ENCODE data around the gene KDM5B. TPM values are rescaled to one million over a fixed set of nuclear protein-coding genes. Genes with fewer than 3 reads are reported as not detected.

The KDM5B gene
- total RNA-seq, 1 donor from 2014 or later: 93.4 TPM

DNA sequence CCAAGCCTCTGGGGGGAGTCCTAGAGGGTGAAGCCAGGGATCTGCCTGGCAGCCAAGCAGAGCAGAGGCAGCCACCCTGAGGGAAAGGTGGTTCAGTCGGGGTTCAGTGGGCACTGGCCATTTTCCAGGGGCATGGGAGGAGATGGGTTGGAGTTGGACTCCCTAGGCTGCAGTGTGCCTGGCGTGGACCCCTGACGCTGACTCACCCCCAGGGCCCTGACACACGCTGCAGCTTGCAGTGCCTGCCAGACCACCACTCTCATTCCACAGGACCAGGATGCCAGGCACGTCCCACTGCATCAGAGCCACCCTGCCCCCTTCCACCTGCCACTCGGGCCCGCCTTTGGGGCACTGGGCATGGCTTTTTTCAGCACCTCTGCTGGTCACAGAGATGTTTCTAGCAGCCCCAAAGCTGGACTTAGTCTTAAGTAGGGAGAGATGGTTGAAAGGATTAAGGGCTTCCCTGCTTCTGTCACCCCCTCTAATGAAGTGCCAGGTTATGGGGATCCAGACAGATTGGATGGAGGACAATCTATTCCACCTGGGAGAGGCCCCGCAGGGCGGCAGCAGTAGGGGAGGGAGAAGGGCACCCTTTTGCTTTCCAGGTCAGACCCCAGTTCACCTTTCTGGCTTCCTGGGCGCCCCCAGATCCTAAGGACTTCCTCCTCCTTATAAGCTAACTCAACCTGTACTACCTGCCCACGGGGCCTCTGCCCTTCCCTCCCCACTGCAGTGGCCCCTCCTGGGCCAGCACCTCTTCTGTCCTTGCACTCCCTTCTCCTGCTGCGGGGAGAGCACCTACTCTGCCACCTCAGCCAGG is 99.6 kb downstream of the KDM5B start:
- Histone ChIP-seq H3K36me3 (ENCODE audit: control insufficient read depth in 3 of 3, insufficient read depth in 3 of 3, low read length in 3 of 3) (no peaks in the 10 kb centered on the region), H3K9ac (ENCODE audit: low read depth in 1 of 3, low read length in 3 of 3) (no peak overlapping the region), H3K9me3 (ENCODE audit: control insufficient read depth in 3 of 3, low read length in 3 of 3) (no peaks in the 10 kb centered on the region), H3K4me1 (ENCODE audit: control insufficient read depth in 3 of 3, insufficient read depth in 3 of 3, low read length in 3 of 3) (peaks cover 4 to 6% (median 5%) of the 10 kb centered on the region in 3 donors), H3K4me3 (ENCODE audit: low read length in 3 of 3) (no peak overlapping the region), H3K27ac (ENCODE audit: low read depth, low read length) (no peak overlapping the region), H3K27me3 (ENCODE audit: control insufficient read depth in 3 of 3, insufficient read depth in 3 of 3, low read length in 3 of 3) (peaks cover 76 to 81% (median 80%) of the 10 kb centered on the region in 3 donors)

GRCh38 chr1:202706851-202707250 is 101.4 kb downstream of the KDM5B start:
- peaks cover 75 to 93% (median 86%) of the 10 kb centered on the region in 3 donors for H3K27me3 ChIP-seq (ENCODE audit: control insufficient read depth in 3 of 3, insufficient read depth in 3 of 3, low read length in 3 of 3)
- no peak overlapping the region for H3K27ac ChIP-seq (ENCODE audit: low read depth, low read length)
- H3K36me3 ChIP-seq (ENCODE audit: control insufficient read depth in 3 of 3, insufficient read depth in 3 of 3, low read length in 3 of 3): no peaks in the 10 kb centered on the region

GRCh38 chr1:202704601-202705000 is 103.6 kb downstream of the KDM5B start:
- Histone ChIP-seq H3K27me3 (ENCODE audit: control insufficient read depth in 3 of 3, insufficient read depth in 3 of 3, low read length in 3 of 3) (peaks cover 59 to 73% (median 64%) of the 10 kb centered on the region in 3 donors), H3K4me3 (ENCODE audit: low read length in 3 of 3) (no peak overlapping the region), H3K9me3 (ENCODE audit: control insufficient read depth in 3 of 3, low read length in 3 of 3) (no peaks in the 10 kb centered on the region), H3K9ac (ENCODE audit: low read depth in 1 of 3, low read length in 3 of 3) (no peak overlapping the region), H3K4me1 (ENCODE audit: control insufficient read depth in 3 of 3, insufficient read depth in 3 of 3, low read length in 3 of 3) (no peaks in the 10 kb centered on the region), H3K36me3 (ENCODE audit: control insufficient read depth in 3 of 3, insufficient read depth in 3 of 3, low read length in 3 of 3) (no peaks in the 10 kb centered on the region), H3K27ac (ENCODE audit: low read depth, low read length) (no peak overlapping the region)

More at GRCh38 chr1:202706851-202707250, 101.4 kb downstream of the KDM5B start:
- Histone ChIP-seq H3K9me3 (ENCODE audit: control insufficient read depth in 3 of 3, low read length in 3 of 3) (no peaks in the 10 kb centered on the region), H3K4me1 (ENCODE audit: control insufficient read depth in 3 of 3, insufficient read depth in 3 of 3, low read length in 3 of 3) (peaks cover 4 to 6% (median 5%) of the 10 kb centered on the region in 3 donors), H3K9ac (ENCODE audit: low read depth in 1 of 3, low read length in 3 of 3) (no peak overlapping the region), H3K4me3 (ENCODE audit: low read length in 3 of 3) (no peak overlapping the region)

GRCh38 chr1:202703191-202703590 is 105.0 kb downstream of the KDM5B start:
- H3K27ac ChIP-seq (ENCODE audit: low read depth, low read length): no peak overlapping the region
- H3K4me1 ChIP-seq (ENCODE audit: control insufficient read depth in 3 of 3, insufficient read depth in 3 of 3, low read length in 3 of 3): no peaks in the 10 kb centered on the region
- peaks cover 51 to 68% (median 54%) of the 10 kb centered on the region in 3 donors for H3K27me3 ChIP-seq (ENCODE audit: control insufficient read depth in 3 of 3, insufficient read depth in 3 of 3, low read length in 3 of 3)
- H3K9me3 ChIP-seq (ENCODE audit: control insufficient read depth in 3 of 3, low read length in 3 of 3): no peaks in the 10 kb centered on the region
- H3K36me3 ChIP-seq (ENCODE audit: control insufficient read depth in 3 of 3, insufficient read depth in 3 of 3, low read length in 3 of 3): no peaks in the 10 kb centered on the region
- no peak overlapping the region for H3K9ac ChIP-seq (ENCODE audit: low read depth in 1 of 3, low read length in 3 of 3)
- H3K4me3 ChIP-seq (ENCODE audit: low read length in 3 of 3): no peak overlapping the region

- H3K9ac ChIP-seq (ENCODE audit: low read depth in 1 of 3, low read length in 3 of 3): no peak overlapping the region
- no peaks in the 10 kb centered on the region for H3K4me1 ChIP-seq (ENCODE audit: control insufficient read depth in 3 of 3, insufficient read depth in 3 of 3, low read length in 3 of 3)
- no peaks in the 10 kb centered on the region for H3K9me3 ChIP-seq (ENCODE audit: control insufficient read depth in 3 of 3, low read length in 3 of 3)
- H3K27me3 ChIP-seq (ENCODE audit: control insufficient read depth in 3 of 3, insufficient read depth in 3 of 3, low read length in 3 of 3): peaks cover 45 to 66% (median 52%) of the 10 kb centered on the region in 3 donors
- no peaks in the 10 kb centered on the region for H3K36me3 ChIP-seq (ENCODE audit: control insufficient read depth in 3 of 3, insufficient read depth in 3 of 3, low read length in 3 of 3)
- no peak overlapping the region for H3K4me3 ChIP-seq (ENCODE audit: low read length in 3 of 3)
- no peak overlapping the region for H3K27ac ChIP-seq (ENCODE audit: low read depth, low read length)
These were observed 106.1 kb downstream of the KDM5B start for GRCh38 chr1:202702088-202702487.

DNA sequence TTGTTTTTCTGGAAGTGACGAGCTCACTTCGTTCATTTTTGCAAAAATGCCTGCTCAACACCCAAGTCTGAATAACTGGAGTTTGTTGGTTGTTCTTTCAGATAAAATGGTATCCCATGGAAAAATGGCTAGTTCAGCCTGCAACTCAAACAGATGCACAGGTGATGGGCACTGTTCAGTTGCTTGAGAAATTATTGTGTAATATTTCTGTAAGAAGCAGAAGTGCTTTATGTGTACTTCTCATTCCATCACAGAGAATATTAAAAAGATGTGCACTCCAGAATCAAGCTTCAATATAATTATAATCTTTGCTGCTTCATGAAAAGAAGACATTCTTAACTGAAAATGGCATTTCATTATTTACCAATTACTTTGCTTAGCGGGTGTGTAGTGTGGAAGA is 107.0 kb downstream of the KDM5B start:
- Histone ChIP-seq H3K27ac (ENCODE audit: low read depth, low read length) (no peak overlapping the region), H3K9me3 (ENCODE audit: control insufficient read depth in 3 of 3, low read length in 3 of 3) (no peaks in the 10 kb centered on the region), H3K9ac (ENCODE audit: low read depth in 1 of 3, low read length in 3 of 3) (no peak overlapping the region), H3K4me1 (ENCODE audit: control insufficient read depth in 3 of 3, insufficient read depth in 3 of 3, low read length in 3 of 3) (no peaks in the 10 kb centered on the region), H3K36me3 (ENCODE audit: control insufficient read depth in 3 of 3, insufficient read depth in 3 of 3, low read length in 3 of 3) (no peaks in the 10 kb centered on the region), H3K27me3 (ENCODE audit: control insufficient read depth in 3 of 3, insufficient read depth in 3 of 3, low read length in 3 of 3) (peaks cover 47 to 65% (median 58%) of the 10 kb centered on the region in 3 donors), H3K4me3 (ENCODE audit: low read length in 3 of 3) (no peak overlapping the region)

GRCh38 chr1:202700061-202700460 is 108.2 kb downstream of the KDM5B start:
- no peak overlapping the region for H3K27ac ChIP-seq (ENCODE audit: low read depth, low read length)
- H3K9ac ChIP-seq (ENCODE audit: low read depth in 1 of 3, low read length in 3 of 3): no peak overlapping the region
- H3K4me3 ChIP-seq (ENCODE audit: low read length in 3 of 3): no peak overlapping the region
- no peaks in the 10 kb centered on the region for H3K36me3 ChIP-seq (ENCODE audit: control insufficient read depth in 3 of 3, insufficient read depth in 3 of 3, low read length in 3 of 3)
- H3K4me1 ChIP-seq (ENCODE audit: control insufficient read depth in 3 of 3, insufficient read depth in 3 of 3, low read length in 3 of 3): no peaks in the 10 kb centered on the region
- peaks cover 42 to 62% (median 54%) of the 10 kb centered on the region in 3 donors for H3K27me3 ChIP-seq (ENCODE audit: control insufficient read depth in 3 of 3, insufficient read depth in 3 of 3, low read length in 3 of 3)
- H3K9me3 ChIP-seq (ENCODE audit: control insufficient read depth in 3 of 3, low read length in 3 of 3): no peaks in the 10 kb centered on the region

GRCh38 chr1:202698276-202698675 is 109.9 kb downstream of the KDM5B start:
- no peaks in the 10 kb centered on the region for H3K36me3 ChIP-seq (ENCODE audit: control insufficient read depth in 3 of 3, insufficient read depth in 3 of 3, low read length in 3 of 3)
- H3K9me3 ChIP-seq (ENCODE audit: control insufficient read depth in 3 of 3, low read length in 3 of 3): no peaks in the 10 kb centered on the region
- H3K27me3 ChIP-seq (ENCODE audit: control insufficient read depth in 3 of 3, insufficient read depth in 3 of 3, low read length in 3 of 3): peaks cover 41 to 53% (median 45%) of the 10 kb centered on the region in 3 donors
- H3K4me3 ChIP-seq (ENCODE audit: low read length in 3 of 3): no peak overlapping the region
- no peak overlapping the region for H3K9ac ChIP-seq (ENCODE audit: low read depth in 1 of 3, low read length in 3 of 3)
- H3K4me1 ChIP-seq (ENCODE audit: control insufficient read depth in 3 of 3, insufficient read depth in 3 of 3, low read length in 3 of 3): no peaks in the 10 kb centered on the region
- H3K27ac ChIP-seq (ENCODE audit: low read depth, low read length): no peak overlapping the region

DNA sequence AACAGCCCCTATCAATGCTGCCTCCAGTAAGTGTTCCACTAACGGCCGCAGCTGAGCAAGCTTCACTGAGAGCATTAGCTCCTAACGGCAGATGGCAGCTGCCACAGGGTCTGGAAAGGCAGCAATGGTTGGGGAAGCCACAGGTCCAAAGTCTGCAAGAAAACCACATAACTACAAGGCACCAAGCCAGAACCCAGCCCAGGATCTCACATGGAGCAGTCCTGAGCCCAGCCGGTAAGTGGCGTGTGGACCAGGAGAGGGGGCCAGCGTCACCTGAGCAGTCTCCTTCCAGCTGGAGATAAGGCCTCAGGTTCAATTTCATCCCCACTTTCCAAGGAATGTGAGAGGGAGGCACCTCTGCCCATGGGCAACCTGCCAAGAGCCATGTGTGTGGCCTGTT is 111.2 kb downstream of the KDM5B start:
- Histone ChIP-seq H3K9me3 (ENCODE audit: control insufficient read depth in 3 of 3, low read length in 3 of 3) (no peaks in the 10 kb centered on the region), H3K27me3 (ENCODE audit: control insufficient read depth in 3 of 3, insufficient read depth in 3 of 3, low read length in 3 of 3) (peaks cover 33 to 42% (median 42%) of the 10 kb centered on the region in 3 donors), H3K4me1 (ENCODE audit: control insufficient read depth in 3 of 3, insufficient read depth in 3 of 3, low read length in 3 of 3) (no peaks in the 10 kb centered on the region), H3K9ac (ENCODE audit: low read depth in 1 of 3, low read length in 3 of 3) (no peak overlapping the region), H3K27ac (ENCODE audit: low read depth, low read length) (no peak overlapping the region), H3K36me3 (ENCODE audit: control insufficient read depth in 3 of 3, insufficient read depth in 3 of 3, low read length in 3 of 3) (no peaks in the 10 kb centered on the region), H3K4me3 (ENCODE audit: low read length in 3 of 3) (no peak overlapping the region)

DNA sequence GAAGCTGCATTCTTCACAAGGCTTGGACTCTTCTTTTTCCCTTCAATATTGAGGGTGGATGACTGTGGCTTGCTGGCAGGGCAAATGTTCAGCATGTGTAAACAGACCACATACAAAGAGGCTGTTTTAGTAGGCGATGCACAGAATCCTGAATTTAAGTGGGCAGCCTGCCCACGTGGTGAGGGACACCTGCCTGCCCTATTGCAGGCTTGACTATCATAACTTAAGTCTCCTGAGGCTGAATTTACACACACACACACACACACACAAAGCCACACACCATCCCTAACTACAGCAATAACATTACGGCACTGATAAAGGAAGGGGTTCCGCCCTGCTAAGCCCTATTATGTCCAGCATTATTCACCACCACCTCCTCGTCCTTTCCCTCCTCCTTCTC is 113.9 kb downstream of the KDM5B start:
- Histone ChIP-seq H3K36me3 (ENCODE audit: control insufficient read depth in 3 of 3, insufficient read depth in 3 of 3, low read length in 3 of 3) (no peaks in the 10 kb centered on the region), H3K27me3 (ENCODE audit: control insufficient read depth in 3 of 3, insufficient read depth in 3 of 3, low read length in 3 of 3) (peaks cover 42 to 51% (median 48%) of the 10 kb centered on the region in 3 donors), H3K9ac (ENCODE audit: low read depth in 1 of 3, low read length in 3 of 3) (no peak overlapping the region)

More for the DNA sequence above, 113.9 kb downstream of the KDM5B start:
- Histone ChIP-seq H3K4me3 (ENCODE audit: low read length in 3 of 3) (no peak overlapping the region), H3K27ac (ENCODE audit: low read depth, low read length) (no peak overlapping the region), H3K9me3 (ENCODE audit: control insufficient read depth in 3 of 3, low read length in 3 of 3) (no peaks in the 10 kb centered on the region), H3K4me1 (ENCODE audit: control insufficient read depth in 3 of 3, insufficient read depth in 3 of 3, low read length in 3 of 3) (no peaks in the 10 kb centered on the region)

All from skeletal muscle tissue (tissue), 4 donors.